OCI-LY7 (cell line): Measurements from ENCODE around the gene MCRIP2.

ENCODE experiments used
- EZH2phosphoT487 ChIP-seq: fragments of 200-600 bp; sonication (generic); IDR thresholded peaks from 2 replicates; pipeline ENCODE4 v1.6.1; 2018; ENCODE audit warnings: low read depth, borderline replicate concordance, mild to moderate bottlenecking, mixed run types, antibody characterized with exemption, low read length, moderate library complexity, mixed read lengths
- TF ChIP-seq, protein P1 (sequence below): fragments of 200-600 bp; sonication (generic); conservative IDR thresholded peaks from 2 replicates; pipeline ENCODE4 v1.5.1; 2014; ENCODE audit warnings: mild to moderate bottlenecking, antibody characterized with exemption, low read length, moderate library complexity, mixed read lengths

DNA sequence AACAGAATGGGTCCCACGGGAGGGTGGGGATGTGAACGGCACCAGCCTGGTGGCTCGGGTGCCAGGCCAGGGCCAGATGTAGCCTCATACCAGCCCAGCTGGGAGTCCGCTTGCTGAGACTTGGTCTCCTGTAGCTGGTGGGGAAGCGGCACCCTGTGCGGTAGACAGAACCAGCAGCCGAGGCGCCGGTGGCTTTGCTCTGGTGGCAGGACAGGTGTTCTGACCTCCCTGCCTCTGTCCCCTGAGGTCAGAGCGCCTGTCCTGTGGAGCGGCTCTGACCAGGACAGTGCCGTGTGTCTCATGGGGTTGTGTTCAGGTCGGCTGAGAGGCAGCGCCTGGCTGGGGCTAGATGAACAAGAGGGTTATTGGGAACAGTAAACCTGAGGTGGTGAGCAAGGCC, 31.6 kb upstream of the MCRIP2 start:
- TF ChIP-seq, protein P1, sequence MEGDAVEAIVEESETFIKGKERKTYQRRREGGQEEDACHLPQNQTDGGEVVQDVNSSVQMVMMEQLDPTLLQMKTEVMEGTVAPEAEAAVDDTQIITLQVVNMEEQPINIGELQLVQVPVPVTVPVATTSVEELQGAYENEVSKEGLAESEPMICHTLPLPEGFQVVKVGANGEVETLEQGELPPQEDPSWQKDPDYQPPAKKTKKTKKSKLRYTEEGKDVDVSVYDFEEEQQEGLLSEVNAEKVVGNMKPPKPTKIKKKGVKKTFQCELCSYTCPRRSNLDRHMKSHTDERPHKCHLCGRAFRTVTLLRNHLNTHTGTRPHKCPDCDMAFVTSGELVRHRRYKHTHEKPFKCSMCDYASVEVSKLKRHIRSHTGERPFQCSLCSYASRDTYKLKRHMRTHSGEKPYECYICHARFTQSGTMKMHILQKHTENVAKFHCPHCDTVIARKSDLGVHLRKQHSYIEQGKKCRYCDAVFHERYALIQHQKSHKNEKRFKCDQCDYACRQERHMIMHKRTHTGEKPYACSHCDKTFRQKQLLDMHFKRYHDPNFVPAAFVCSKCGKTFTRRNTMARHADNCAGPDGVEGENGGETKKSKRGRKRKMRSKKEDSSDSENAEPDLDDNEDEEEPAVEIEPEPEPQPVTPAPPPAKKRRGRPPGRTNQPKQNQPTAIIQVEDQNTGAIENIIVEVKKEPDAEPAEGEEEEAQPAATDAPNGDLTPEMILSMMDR = no peak
- no peak for TF ChIP-seq EZH2phosphoT487
